ENCODE results near the gene MYLK.

DNA sequence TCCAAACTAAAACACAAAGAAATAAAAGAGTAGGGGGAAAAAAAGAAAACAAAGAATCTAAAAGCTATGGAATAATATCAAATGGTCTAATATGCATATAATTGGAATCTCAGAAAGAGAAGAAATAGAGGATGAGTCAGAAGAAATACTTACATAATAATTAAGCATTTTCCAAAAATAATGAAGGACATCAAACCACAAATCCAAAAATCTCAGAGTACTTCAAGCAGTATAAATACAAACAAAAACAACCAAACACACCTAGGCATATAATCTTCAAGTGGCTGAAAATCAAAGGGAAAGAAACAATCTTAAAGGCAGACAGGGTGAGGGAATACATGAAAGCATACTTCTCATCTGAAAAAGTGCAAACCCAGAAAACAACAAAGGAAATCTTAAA, 46.3 kb downstream of the MYLK start:
- TF ChIP-seq POLR2AphosphoS5 (IDR thresholded peaks at IDR 0.05; ENCODE audit: low read depth) (no peak), SPI1 (IDR thresholded peaks at IDR 0.05; ENCODE audit: borderline replicate concordance, low read depth) (no peak), GABPA (IDR thresholded peaks at IDR 0.05; ENCODE audit: low read depth) (no peak)
- TF ChIP-seq, protein P1, sequence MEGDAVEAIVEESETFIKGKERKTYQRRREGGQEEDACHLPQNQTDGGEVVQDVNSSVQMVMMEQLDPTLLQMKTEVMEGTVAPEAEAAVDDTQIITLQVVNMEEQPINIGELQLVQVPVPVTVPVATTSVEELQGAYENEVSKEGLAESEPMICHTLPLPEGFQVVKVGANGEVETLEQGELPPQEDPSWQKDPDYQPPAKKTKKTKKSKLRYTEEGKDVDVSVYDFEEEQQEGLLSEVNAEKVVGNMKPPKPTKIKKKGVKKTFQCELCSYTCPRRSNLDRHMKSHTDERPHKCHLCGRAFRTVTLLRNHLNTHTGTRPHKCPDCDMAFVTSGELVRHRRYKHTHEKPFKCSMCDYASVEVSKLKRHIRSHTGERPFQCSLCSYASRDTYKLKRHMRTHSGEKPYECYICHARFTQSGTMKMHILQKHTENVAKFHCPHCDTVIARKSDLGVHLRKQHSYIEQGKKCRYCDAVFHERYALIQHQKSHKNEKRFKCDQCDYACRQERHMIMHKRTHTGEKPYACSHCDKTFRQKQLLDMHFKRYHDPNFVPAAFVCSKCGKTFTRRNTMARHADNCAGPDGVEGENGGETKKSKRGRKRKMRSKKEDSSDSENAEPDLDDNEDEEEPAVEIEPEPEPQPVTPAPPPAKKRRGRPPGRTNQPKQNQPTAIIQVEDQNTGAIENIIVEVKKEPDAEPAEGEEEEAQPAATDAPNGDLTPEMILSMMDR (IDR thresholded peaks at IDR 0.05; ENCODE audit: insufficient read depth, low read length), result no peak
- TF ChIP-seq, protein P2, sequence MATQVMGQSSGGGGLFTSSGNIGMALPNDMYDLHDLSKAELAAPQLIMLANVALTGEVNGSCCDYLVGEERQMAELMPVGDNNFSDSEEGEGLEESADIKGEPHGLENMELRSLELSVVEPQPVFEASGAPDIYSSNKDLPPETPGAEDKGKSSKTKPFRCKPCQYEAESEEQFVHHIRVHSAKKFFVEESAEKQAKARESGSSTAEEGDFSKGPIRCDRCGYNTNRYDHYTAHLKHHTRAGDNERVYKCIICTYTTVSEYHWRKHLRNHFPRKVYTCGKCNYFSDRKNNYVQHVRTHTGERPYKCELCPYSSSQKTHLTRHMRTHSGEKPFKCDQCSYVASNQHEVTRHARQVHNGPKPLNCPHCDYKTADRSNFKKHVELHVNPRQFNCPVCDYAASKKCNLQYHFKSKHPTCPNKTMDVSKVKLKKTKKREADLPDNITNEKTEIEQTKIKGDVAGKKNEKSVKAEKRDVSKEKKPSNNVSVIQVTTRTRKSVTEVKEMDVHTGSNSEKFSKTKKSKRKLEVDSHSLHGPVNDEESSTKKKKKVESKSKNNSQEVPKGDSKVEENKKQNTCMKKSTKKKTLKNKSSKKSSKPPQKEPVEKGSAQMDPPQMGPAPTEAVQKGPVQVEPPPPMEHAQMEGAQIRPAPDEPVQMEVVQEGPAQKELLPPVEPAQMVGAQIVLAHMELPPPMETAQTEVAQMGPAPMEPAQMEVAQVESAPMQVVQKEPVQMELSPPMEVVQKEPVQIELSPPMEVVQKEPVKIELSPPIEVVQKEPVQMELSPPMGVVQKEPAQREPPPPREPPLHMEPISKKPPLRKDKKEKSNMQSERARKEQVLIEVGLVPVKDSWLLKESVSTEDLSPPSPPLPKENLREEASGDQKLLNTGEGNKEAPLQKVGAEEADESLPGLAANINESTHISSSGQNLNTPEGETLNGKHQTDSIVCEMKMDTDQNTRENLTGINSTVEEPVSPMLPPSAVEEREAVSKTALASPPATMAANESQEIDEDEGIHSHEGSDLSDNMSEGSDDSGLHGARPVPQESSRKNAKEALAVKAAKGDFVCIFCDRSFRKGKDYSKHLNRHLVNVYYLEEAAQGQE (IDR thresholded peaks at IDR 0.05; ENCODE audit: insufficient replicate concordance, low read depth), result no peak

Data from HL-60 (cell line).